ENCODE data around the gene GNAT1. TPM values are rescaled to one million over a fixed set of nuclear protein-coding genes. Genes with fewer than 3 reads are reported as not detected.

Gene GNAT1
- total RNA-seq, 1 experiment from 2014 or later: not detected

DNA sequence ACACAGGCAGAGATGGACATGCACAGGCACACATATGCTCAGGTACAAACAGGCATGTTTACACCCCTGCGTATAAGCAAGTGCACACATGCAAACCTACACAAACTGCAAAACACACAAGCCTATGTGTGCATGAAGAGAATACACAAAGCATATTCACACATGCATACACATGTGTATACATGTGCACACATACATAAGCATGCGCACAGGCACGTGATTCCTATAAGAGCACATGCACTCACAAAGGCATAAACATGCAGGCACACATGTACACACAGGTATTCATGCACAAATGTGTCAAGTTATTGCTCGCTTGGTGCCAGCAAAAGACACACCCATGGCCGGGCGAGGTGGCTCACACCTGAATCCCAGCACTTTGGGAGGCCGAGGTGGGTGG is 1.4 kb upstream of the GNAT1 start:
- Histone ChIP-seq H3K27ac (ENCODE audit: insufficient read length, low read depth, low read length) (no peak overlapping the region), H3K4me2 (ENCODE audit: insufficient read depth, insufficient read length, low read length) (no peak overlapping the region), H3K23ac (ENCODE audit: insufficient read length, low read depth, low read length) (no peak overlapping the region), H3K56ac (ENCODE audit: insufficient read length, low read depth, low read length) (no peak overlapping the region), H4K91ac (ENCODE audit: insufficient read length, low read depth, low read length) (no peak overlapping the region), H3K4me1 (ENCODE audit: insufficient read depth, low read length) (no peaks in the 10 kb centered on the region), H2BK120ac (ENCODE audit: low read depth, low read length, poor library complexity, severe bottlenecking) (no peak overlapping the region), H3K9ac (ENCODE audit: extremely low read depth, insufficient read length, low read length) (no peak overlapping the region), H2BK5ac (ENCODE audit: insufficient read length, low read length) (no peak overlapping the region), H3K4ac (ENCODE audit: low read depth, low read length) (no peak overlapping the region), H2AFZ (ENCODE audit: low read length) (no peak overlapping the region), H3K23me2 (ENCODE audit: insufficient read length, low read depth, low read length, poor library complexity, severe bottlenecking) (no peaks in the 10 kb centered on the region), H2BK15ac (ENCODE audit: low read depth, low read length) (no peak overlapping the region), H3K79me1 (ENCODE audit: insufficient read depth, low read depth, low read length, poor library complexity, severe bottlenecking) (no peaks in the 10 kb centered on the region), H3K14ac (ENCODE audit: insufficient read depth, low read length) (no peak overlapping the region), H2BK20ac (ENCODE audit: low read depth, low read length, poor library complexity, severe bottlenecking) (no peak overlapping the region), H2AK5ac (ENCODE audit: insufficient read length, low read length) (no peak overlapping the region), H3T11ph (ENCODE audit: low read length) (no peak overlapping the region), H3K9me3 (ENCODE audit: control insufficient read depth, low read depth, low read length) (no peaks in the 10 kb centered on the region), H4K8ac (replicated peaks; ENCODE audit: insufficient read length, low read depth, low read length) (no peak overlapping the region), H3K27me3 (ENCODE audit: insufficient read depth, low read length) (no peaks in the 10 kb centered on the region; the same call in 1 of the 2 replicates), H3K79me2 (ENCODE audit: insufficient read depth, low read length) (no peaks in the 10 kb centered on the region), H2BK12ac (ENCODE audit: insufficient read length, low read depth, low read length) (no peak overlapping the region), H4K20me1 (ENCODE audit: control insufficient read depth, insufficient read depth, insufficient read length) (no peaks in the 10 kb centered on the region), H3K18ac (ENCODE audit: insufficient read length, low read depth, low read length) (no peak overlapping the region), H4K5ac (ENCODE audit: insufficient read length, low read depth, low read length) (no peak overlapping the region)
- Mint-ChIP-seq H3K4me3 (no peak overlapping the region), H3K36me3 (ENCODE audit: insufficient read depth in 1 of 3, low read depth in 3 of 3) (peaks cover 3 to 10% (median 4%) of the 10 kb centered on the region in 3 experiments; a peak in 5 of 7 replicates), H3K27me3 (ENCODE audit: low read depth) (peaks cover 19% of the 10 kb centered on the region), H3K9me3 (no peaks in the 10 kb centered on the region), H3K27ac (no peak overlapping the region), H3K4me1 (peaks cover 4 to 11% of the 10 kb centered on the region in 2 experiments; a peak in 3 of 4 replicates)
- no CpG with 5 or more reads among the region's 7 CpGs for WGBS (ENCODE audit: extremely low coverage, insufficient read length, low lambda C conversion rate)
- DNase-seq: no peak
- TF ChIP-seq, protein P1, sequence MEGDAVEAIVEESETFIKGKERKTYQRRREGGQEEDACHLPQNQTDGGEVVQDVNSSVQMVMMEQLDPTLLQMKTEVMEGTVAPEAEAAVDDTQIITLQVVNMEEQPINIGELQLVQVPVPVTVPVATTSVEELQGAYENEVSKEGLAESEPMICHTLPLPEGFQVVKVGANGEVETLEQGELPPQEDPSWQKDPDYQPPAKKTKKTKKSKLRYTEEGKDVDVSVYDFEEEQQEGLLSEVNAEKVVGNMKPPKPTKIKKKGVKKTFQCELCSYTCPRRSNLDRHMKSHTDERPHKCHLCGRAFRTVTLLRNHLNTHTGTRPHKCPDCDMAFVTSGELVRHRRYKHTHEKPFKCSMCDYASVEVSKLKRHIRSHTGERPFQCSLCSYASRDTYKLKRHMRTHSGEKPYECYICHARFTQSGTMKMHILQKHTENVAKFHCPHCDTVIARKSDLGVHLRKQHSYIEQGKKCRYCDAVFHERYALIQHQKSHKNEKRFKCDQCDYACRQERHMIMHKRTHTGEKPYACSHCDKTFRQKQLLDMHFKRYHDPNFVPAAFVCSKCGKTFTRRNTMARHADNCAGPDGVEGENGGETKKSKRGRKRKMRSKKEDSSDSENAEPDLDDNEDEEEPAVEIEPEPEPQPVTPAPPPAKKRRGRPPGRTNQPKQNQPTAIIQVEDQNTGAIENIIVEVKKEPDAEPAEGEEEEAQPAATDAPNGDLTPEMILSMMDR (conservative IDR thresholded peaks at IDR 0.05): no peak
